DMS 273 treated with DMSO at 0.1 percent for 48 hours (cell line): ENCODE data around the gene ST3GAL4.

ENCODE experiments used
- DNase-seq: peaks from one replicate; lab custom pipeline; 2025; lab: John Stamatoyannopoulos, UW

Gene ST3GAL4

DNA sequence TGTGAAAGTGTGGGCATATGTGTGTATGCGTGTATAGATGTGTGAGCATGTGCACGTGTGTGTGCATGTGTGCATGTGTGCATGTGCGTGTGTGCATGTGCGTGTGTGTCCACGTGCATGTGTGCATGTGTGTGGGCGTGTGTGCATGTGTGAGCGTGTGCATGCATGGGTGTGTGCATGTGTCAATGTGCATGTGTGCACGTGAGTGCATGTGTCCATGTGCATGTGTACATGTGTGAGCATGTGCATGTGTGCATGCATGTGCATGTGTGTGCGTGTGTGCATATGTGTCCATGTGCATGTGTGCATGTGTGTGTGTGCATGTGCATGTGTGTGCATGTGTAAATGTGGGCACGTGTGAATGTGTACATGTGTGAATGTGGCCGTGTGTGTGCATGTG, 95.3 kb downstream of the ST3GAL4 start:
- no peak for DNase-seq

DNA sequence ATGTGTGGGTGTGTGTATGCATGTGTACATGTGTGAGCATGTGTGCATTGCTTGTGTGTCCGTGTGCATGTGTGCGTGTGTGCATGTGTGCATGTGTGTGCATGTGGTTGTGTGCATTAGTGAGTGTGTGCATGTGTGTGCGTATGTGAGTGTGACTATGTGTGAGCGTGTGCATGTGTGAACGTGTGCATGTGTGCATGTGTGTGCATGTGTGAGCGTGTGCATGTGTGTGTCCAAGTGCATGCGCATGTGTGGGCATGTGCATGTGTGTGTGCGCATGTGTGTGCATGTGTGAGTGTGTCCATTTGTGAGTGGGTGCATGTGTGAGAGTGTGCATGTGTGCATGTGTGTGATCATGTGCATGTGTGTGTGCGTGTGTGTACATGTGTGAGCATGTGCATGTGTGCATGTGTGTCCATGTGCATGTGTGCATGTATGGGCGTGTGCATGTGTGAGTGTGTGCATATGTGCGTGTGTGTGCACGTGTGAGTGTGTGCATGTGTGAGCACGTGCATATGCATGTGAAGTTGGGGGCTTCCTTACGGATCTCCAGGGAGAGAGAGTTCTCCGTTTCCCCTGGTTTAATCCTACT, 95.8 kb downstream of the ST3GAL4 start:
- DNase-seq, result no peak

DNA sequence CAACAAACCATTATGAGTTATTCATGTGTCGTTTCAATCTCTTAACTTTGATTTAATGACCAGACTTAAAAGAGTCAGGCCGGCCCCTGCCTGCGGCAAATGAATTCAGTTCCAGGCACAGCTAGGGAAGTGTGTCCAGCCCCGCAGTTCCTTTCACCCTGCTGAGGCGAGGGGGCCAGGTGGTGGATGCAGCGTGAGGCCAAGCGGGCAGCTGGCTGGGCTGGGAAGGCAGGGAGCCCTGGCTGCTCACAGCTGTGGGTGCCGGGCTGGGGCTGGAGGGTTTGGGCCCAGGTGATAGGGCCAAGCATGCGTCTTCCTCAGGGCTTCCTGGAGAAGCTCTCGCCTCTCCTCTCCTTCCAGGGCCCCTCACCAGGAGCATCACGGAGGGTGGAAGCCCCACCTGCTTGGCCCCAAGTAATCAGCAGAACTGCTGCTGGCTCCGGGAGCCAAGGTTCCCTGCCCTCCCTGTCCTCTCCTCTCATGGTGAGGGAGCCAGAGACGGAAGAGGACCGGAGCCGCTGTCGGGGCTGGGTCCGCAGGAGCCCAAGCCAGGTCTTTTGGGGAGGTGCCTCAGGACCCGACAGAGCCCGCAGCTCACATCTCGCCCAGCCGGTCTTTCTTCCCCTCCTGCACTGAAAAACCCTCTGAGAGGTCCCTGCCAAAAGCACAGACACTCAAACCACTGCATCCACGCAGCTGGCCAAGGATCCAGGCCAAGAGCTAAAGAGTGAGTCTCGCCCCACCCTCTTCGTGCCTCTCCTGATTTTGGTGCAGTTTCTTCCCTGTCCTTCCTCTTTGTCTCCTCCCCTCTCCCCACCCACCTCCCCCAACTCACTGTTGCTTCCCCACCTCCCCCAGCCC, 97.0 kb downstream of the ST3GAL4 start:
- DNase-seq, result no peak

DNA sequence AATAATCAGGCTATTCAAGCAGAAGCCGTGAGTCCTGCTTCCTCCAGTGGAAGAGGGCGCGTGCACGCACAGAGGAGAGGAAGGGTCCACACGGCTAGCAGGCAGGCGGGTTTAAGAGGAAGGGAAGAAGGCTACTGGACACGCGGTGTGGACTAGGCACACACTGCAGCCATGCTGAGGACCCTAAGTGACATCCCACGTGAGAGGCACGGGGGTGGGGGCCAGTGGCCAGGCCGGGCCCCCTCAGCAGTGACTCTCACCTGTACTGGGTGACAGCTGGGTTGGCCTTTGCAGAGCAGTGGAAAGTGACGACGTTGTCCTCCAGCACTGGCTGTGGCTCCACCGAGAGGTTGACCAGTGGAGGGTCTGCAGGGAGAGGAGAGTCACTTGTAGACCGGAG, 100.6 kb downstream of the ST3GAL4 start:
- no peak for DNase-seq

DNA sequence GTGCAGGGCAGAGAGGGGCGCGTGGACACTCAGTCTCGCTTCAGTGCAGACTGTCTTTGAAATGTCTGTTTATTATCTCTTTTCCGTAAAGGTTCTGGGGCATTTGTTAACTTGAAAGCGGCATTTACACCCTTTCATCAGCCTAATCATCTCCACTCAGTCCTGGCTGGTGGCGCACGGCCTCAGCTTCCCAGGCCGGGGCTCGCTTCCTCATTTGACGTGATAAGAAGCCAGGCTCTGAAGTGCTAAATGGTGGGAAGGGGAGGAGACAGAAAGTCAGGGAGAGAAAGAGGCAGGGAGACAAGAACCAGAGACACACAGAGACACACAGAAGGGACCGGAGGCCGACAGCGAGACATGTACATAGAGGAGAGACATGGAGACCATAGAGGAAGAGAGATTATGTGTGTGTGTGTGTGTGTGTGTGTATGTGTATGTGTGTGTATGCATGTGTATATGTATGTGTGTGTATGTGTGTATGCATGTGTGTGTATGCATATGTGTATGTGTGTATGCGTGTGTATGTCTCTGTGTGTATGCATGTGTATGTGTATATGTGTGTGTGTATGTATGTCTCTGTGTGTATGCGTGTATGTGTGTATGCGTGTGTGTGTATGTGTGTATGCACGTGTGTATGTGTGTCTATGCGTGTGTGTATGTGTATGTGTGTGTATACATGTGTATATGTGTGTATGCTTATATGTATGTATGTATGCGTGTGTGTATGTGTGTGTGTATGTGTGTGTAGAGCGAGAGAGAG, 101.5 kb downstream of the ST3GAL4 start:
- DNase-seq, result no peak

DNA sequence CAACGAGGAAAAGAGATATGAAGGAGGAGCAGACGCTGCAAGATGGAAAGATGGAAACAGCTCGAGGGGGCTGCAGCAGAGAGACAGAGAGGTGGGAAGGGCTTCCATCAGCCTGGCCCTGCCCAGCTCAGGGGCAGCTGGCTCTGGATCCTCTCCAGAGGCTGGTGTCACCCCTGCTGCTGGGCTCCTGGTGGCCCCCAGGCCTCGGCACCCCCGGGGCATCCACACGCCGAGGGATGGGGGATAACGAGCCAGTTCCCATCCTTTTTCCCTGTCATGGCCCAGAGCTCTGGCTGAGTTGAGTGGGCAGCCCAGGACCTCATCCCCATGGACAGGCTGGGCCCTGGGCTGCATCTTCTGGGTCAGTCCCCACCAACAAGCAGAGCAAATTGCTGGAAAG, 102.3 kb downstream of the ST3GAL4 start:
- no peak for DNase-seq

DNA sequence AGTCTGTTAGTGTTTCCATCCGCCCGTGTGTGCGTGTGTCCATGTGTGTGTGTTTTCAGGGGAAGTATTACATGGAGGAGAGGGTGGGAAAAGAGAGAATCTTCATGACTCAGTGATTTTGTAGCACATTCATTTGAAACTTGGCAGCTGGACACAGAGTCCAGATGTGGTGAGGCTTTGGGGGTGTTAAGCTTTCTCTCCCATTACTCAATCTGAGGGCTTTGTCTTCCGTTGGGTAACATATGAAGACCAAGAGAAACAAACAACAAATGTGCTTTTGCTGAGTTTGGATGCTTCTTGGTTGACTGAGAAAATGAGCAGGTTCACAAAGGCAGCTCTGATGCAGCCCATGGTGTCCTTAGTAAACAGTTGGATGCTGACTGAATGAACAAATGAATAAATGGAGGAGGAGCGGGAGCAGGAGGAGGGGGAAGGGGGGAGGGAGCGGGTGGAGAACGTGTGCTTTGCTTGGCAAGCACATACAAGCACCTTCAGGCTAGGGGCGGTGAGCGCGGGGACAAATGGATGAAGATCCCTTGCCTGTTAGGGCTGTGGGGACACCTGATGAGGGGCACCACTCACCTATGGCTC, 104.3 kb downstream of the ST3GAL4 start:
- no peak for DNase-seq

DNA sequence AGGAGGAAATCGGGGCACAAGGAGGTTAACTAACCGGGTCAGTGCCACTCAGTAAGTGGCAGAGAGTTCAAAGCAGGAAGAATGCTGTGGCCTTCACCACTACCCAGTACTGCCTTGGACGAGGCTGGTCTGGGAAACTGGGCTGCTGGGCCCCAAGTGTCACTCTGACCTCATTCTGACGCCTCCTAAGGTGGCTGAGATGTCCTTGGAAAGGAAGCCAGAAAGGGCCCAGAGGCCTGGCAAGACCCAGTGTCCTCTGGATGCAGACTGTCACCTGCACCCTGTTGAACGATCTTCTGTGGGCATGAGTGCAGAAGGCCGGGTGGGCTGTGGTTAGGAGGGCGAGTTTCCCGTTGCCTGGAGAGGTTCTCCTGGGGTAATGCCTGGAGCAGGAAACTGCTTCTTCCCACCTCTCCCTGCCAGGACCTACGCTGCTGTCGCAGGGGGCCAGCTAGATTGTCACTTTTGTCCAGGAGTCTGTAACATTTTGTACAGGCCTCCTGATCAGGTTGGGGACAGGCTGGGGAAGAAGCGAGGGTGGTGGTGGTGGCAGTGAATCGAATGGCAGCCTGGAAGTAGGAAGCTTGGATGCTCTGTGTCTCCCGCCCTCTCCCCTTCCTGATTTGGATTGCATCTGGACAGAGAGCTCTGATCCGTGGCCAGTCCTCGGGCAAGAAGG, 105.1 kb downstream of the ST3GAL4 start:
- no peak for DNase-seq

DNA sequence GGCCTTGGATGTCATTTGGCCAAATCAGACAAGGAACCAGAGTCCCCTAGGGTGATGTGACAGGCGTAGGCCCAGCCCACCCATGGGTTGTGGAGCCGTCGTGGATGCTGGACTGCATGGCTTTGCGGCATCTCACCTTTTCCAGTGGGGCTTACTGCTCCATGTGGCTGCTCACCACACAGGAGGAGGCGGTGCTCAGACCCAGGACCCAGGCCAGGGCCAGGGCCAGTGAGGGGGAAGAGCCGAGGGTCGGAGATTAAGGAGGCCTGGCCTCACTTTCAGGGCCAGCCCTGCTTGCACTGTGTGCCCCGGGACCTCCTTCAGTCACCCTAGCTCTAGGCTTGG, 105.6 kb downstream of the ST3GAL4 start:
- DNase-seq, result no peak

DNA sequence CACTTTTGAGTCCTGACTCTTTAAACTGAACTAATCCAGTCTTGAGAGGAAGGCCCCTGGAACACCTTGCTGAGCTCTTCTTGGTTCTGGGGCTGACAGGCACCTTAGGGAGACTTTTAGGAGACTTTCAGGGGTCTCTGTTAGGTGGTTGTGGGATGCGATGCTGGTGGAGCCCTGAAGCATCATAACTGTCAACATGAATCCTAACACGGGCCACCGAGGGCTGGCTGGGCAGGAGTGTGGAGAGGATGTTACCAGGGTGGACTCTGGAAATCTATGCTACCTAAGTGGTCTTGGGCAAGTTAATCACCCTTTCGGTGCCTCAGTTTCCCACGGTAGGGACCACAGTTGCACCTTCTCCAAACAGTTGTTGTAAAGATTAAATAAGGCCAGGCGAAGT, 106.5 kb downstream of the ST3GAL4 start:
- no peak for DNase-seq

DNA sequence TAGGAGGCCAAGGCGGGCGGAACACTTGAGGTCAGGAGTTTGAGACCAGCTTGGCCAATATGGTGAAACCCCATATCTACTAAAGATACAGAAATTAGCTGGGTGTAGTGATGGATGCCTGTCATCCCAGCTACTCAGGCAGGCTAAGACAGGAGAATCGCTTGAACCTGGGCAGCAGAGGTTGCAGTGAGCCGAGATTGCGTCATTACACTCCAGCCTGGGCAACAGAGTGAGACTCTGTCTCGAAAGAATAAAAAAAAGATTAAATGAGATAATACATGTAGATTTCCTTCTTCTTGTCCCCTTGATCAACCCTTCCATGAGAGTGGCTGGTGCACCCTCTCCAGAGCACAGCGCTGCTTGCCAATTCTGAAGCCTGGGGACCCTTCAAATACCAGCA, 106.9 kb downstream of the ST3GAL4 start:
- no peak for DNase-seq
